ENCODE results near the gene C19orf73. TPM values are rescaled to one million over a fixed set of nuclear protein-coding genes. Genes with fewer than 3 reads are reported as not detected.
"Not testable (repeated sequence)": the region's sequence is repeated elsewhere in the genome, so short reads cannot be mapped to it uniquely, and the experiment has no call there.

The C19orf73 gene
- total RNA-seq, 1 donor: 0.36 TPM

GRCh38 chr19:49126575-49126974, 7.6 kb upstream of the C19orf73 start:
- Histone ChIP-seq H3K4me3 (ENCODE audit: insufficient read depth, low read length) (no peak overlapping the region), H2AFZ (ENCODE audit: low read length) (no peak overlapping the region), H3K4me2 (ENCODE audit: insufficient read depth, low read length) (no peak overlapping the region), H3K36me3 (ENCODE audit: insufficient read depth, low read length) (no peaks in the 10 kb centered on the region), H3K9me3 (ENCODE audit: low read depth, low read length) (no peaks in the 10 kb centered on the region), H3K27me3 (ENCODE audit: insufficient read depth, low read length) (no peaks in the 10 kb centered on the region), H3K4me1 (ENCODE audit: insufficient read depth, low read length) (peaks cover 4% of the 10 kb centered on the region), H3K79me2 (ENCODE audit: insufficient read depth, low read length) (no peaks in the 10 kb centered on the region), H3K27ac (ENCODE audit: low read depth, low read length) (no peak overlapping the region), H4K20me1 (ENCODE audit: insufficient read depth, low read length) (no peaks in the 10 kb centered on the region)
- no peak for DNase-seq (ENCODE audit: insufficient read length, low spot score, missing footprints)
- TF ChIP-seq CTCF (IDR thresholded peaks at IDR 0.05; ENCODE audit: extremely low read depth, low read depth, low read length): no peak

- Histone ChIP-seq H3K4me1 (ENCODE audit: insufficient read depth, low read length) (peaks cover 4% of the 10 kb centered on the region), H3K4me3 (ENCODE audit: insufficient read depth, low read length) (no peak overlapping the region), H3K27ac (ENCODE audit: low read depth, low read length) (no peak overlapping the region), H3K9me3 (ENCODE audit: low read depth, low read length) (no peaks in the 10 kb centered on the region), H3K4me2 (ENCODE audit: insufficient read depth, low read length) (no peak overlapping the region), H4K20me1 (ENCODE audit: insufficient read depth, low read length) (no peaks in the 10 kb centered on the region), H3K27me3 (ENCODE audit: insufficient read depth, low read length) (peaks cover 10% of the 10 kb centered on the region), H2AFZ (ENCODE audit: low read length) (no peak overlapping the region), H3K36me3 (ENCODE audit: insufficient read depth, low read length) (no peaks in the 10 kb centered on the region), H3K79me2 (ENCODE audit: insufficient read depth, low read length) (no peaks in the 10 kb centered on the region)
- DNase-seq (ENCODE audit: insufficient read length, low spot score, missing footprints): peak; percentile 66
- no peak for TF ChIP-seq CTCF (IDR thresholded peaks at IDR 0.05; ENCODE audit: extremely low read depth, low read depth, low read length)
These were observed 6.2 kb upstream of the C19orf73 start for GRCh38 chr19:49125025-49125731.

GRCh38 chr19:49123285-49123684, 4.3 kb upstream of the C19orf73 start:
- H3K27ac ChIP-seq (ENCODE audit: low read depth, low read length); H3K36me3 ChIP-seq (ENCODE audit: insufficient read depth, low read length); H4K20me1 ChIP-seq (ENCODE audit: insufficient read depth, low read length): not testable (repeated sequence)

GRCh38 chr19:49121841-49122240, 2.9 kb upstream of the C19orf73 start:
- not testable (repeated sequence) for H4K20me1 ChIP-seq (ENCODE audit: insufficient read depth, low read length); H3K4me3 ChIP-seq (ENCODE audit: insufficient read depth, low read length); H2AFZ ChIP-seq (ENCODE audit: low read length); H3K27ac ChIP-seq (ENCODE audit: low read depth, low read length); H3K36me3 ChIP-seq (ENCODE audit: insufficient read depth, low read length); H3K79me2 ChIP-seq (ENCODE audit: insufficient read depth, low read length); H3K4me2 ChIP-seq (ENCODE audit: insufficient read depth, low read length); H3K9me3 ChIP-seq (ENCODE audit: low read depth, low read length)
- DNase-seq (ENCODE audit: insufficient read length, low spot score, missing footprints): peak; percentile 15
- Histone ChIP-seq H3K27me3 (ENCODE audit: insufficient read depth, low read length) (peaks cover 11% of the 10 kb centered on the region), H3K4me1 (ENCODE audit: insufficient read depth, low read length) (peaks cover 10% of the 10 kb centered on the region)

More at GRCh38 chr19:49123285-49123684, 4.3 kb upstream of the C19orf73 start:
- H3K4me3 ChIP-seq (ENCODE audit: insufficient read depth, low read length); DNase-seq (ENCODE audit: insufficient read length, low spot score, missing footprints); H2AFZ ChIP-seq (ENCODE audit: low read length); H3K4me2 ChIP-seq (ENCODE audit: insufficient read depth, low read length); H3K9me3 ChIP-seq (ENCODE audit: low read depth, low read length); H3K79me2 ChIP-seq (ENCODE audit: insufficient read depth, low read length): not testable (repeated sequence)
- peaks cover 10% of the 10 kb centered on the region for H3K4me1 ChIP-seq (ENCODE audit: insufficient read depth, low read length)
- H3K27me3 ChIP-seq (ENCODE audit: insufficient read depth, low read length): peaks cover 11% of the 10 kb centered on the region

- peak; percentile 53 for DNase-seq (ENCODE audit: insufficient read length, low spot score, missing footprints)
- no peaks in the 10 kb centered on the region for H3K36me3 ChIP-seq (ENCODE audit: insufficient read depth, low read length)
- H4K20me1 ChIP-seq (ENCODE audit: insufficient read depth, low read length): no peaks in the 10 kb centered on the region
- no peaks in the 10 kb centered on the region for H3K79me2 ChIP-seq (ENCODE audit: insufficient read depth, low read length)
- no peak for TF ChIP-seq CTCF (IDR thresholded peaks at IDR 0.05; ENCODE audit: extremely low read depth, low read depth, low read length)
- peaks cover 11% of the 10 kb centered on the region for H3K27me3 ChIP-seq (ENCODE audit: insufficient read depth, low read length)
- H3K4me2 ChIP-seq (ENCODE audit: insufficient read depth, low read length): no peak overlapping the region
- H3K27ac ChIP-seq (ENCODE audit: low read depth, low read length): no peak overlapping the region
- no peak overlapping the region for H3K4me3 ChIP-seq (ENCODE audit: insufficient read depth, low read length)
- H3K4me1 ChIP-seq (ENCODE audit: insufficient read depth, low read length): peaks cover 10% of the 10 kb centered on the region
- H3K9me3 ChIP-seq (ENCODE audit: low read depth, low read length): no peaks in the 10 kb centered on the region
- no peak overlapping the region for H2AFZ ChIP-seq (ENCODE audit: low read length)
These were observed 1.9 kb upstream of the C19orf73 start for GRCh38 chr19:49120868-49121267.

Measured in osteoblast (primary cell).